Pancreas (tissue), 10 donors: ENCODE results near the gene NEK6. TPM values are rescaled to one million over a fixed set of nuclear protein-coding genes. Genes with fewer than 3 reads are reported as not detected.
A peak's percentile ranks its signal among the peaks of the same experiment; 100 is the strongest.

Experiments
- ATAC-seq, 4 donors: fragments of 200-7000 bp; cut with Tn5 transposase; one replicate each; pipeline versions ENCODE4 v1.8.0 to v1.9.1; 2020; ENCODE audit warnings: mild to moderate bottlenecking in 4 of 4, moderate library complexity in 4 of 4
- DNase-seq, 6 donors: peaks; one replicate each; pipeline ENCODE4 v3.0.0-alpha.2; 2020
- FAIRE-seq: peaks from 2 replicates; lab custom pipeline; 2012; peaks lifted over from hg19 to GRCh38; lab: Jason Lieb, UNC
- H3K27ac ChIP-seq, 4 donors: fragments of 200-600 bp; sonication (generic); 1 replicate in 3 of 4; 2 replicates in 1 of 4; pipeline versions ENCODE4 v1.5.0 to v1.8.0; 2020
- H3K27me3 ChIP-seq, 4 donors: fragments of 200-600 bp; one replicate each; pipeline ENCODE4 v1.8.0; 2021
- H3K36me3 ChIP-seq, 3 donors: fragments of 200-600 bp; sonication (generic) in 1 of 3; one replicate each; pipeline versions ENCODE4 v1.5.0 to v1.8.0; 2020 to 2021
- H3K4me1 ChIP-seq, 3 donors: fragments of 200-600 bp; one replicate each; pipeline ENCODE4 v1.8.0; 2021
- H3K4me3 ChIP-seq, 4 donors: fragments of 200-600 bp; sonication (generic) in 2 of 4; one replicate each; pipeline versions ENCODE4 v1.5.0 to v1.8.0; 2020 to 2021
- H3K9me3 ChIP-seq, 4 donors: fragments of 200-600 bp; one replicate each; pipeline ENCODE4 v1.8.0; 2021
- CTCF ChIP-seq, 4 donors: fragments of 200-600 bp; sonication (generic) in 3 of 4; IDR thresholded peaks; one replicate each; pipeline versions ENCODE4 v1.5.0 to v1.8.0; 2021; ENCODE audit warnings: antibody characterized with exemption in 4 of 4
- WGBS, 2 donors: extraction: QIAGEN DNeasy Blood & Tissue Kit; methylation state at CpG; one replicate each; pipeline ENCODE4 v1.1.7; 2013; 5-methylcytosine and 5-hydroxymethylcytosine counted together
- intact Hi-C, 3 donors: fragments of 100-400 bp; cut with DNase I; formaldehyde crosslinking; loops; one replicate each; pipeline versions ENCODE4 v1.11.1 to v1.14.2; 2022
- polyA plus RNA-seq, 2 donors: library from polyadenylated mRNA; stranded (reverse); fragments of 200-250 nt; gene quantifications; one replicate each; pipeline ENCODE4 v1.2.3, GENCODE V29; 2013
- total RNA-seq, 6 donors: library from RNA; stranded (reverse); fragmentation: NEBNext Ultra II Directional in 4 of 6; extraction: Animal tissue kit (Norgen Biotek cat#: 25700) in 4 of 6; gene quantifications; one replicate each; pipeline versions ENCODE4 v1.2.1 to v1.2.4, GENCODE V29; 2021 to 2023
- donor health status: healthy with polysubstance abuse.
- donor health status: DM: no; HTN: no; CAD: no; lungs with moderate emphysema.
- donor health status: DM: no; HTN: no; CAD: no.
- donor health status: control.
- donor health status: control.
- donor health status: Bipolar disorder and iron deficiency.
- donor health status: DM: yes; HTN: yes; CAD: no.
- donor health status: DM: no; HTN: no; CAD: no.
- donor health status: DM: no; HTN: no; CAD: no.
- donor health status: DM: yes; HTN: yes; CAD: no.

The NEK6 gene
- total and polyA plus RNA-seq, 8 donors = 7.8 to 67.0 (median 29.7) TPM

GRCh38 chr9:124263213-124263612 is 5.5 kb downstream of the NEK6 start:
- no peak for TF ChIP-seq CTCF (IDR thresholded peaks at IDR 0.05)
- no peaks in the 10 kb centered on the region for H3K9me3 ChIP-seq
- H3K4me1 ChIP-seq = peaks cover 35 to 65% (median 52%) of the 10 kb centered on the region in 3 donors
- H3K4me3 ChIP-seq = peak overlapping the region in 1 of 4 donors; percentile 3
- no peak for ATAC-seq
- no peaks in the 10 kb centered on the region for H3K27me3 ChIP-seq
- DNase-seq = no peak
- no peak for FAIRE-seq
- H3K36me3 ChIP-seq = no peaks in the 10 kb centered on the region
- 90 to 91% methylated on average over 11 of the region's 11 CpGs for WGBS, 2 donors
- peak overlapping the region in 2 of 4 donors; percentile 34 to 58 for H3K27ac ChIP-seq
- intact Hi-C loops = no loop called here

- TF ChIP-seq CTCF (IDR thresholded peaks at IDR 0.05) = no peak
- WGBS, 2 donors = 33 to 46% methylated on average over 22 of the region's 22 CpGs
- Histone ChIP-seq H3K4me1 (peaks cover 37 to 68% (median 58%) of the 10 kb centered on the region in 3 donors), H3K27ac (peak overlapping the region in 2 of 4 donors; percentile 34 to 58), H3K4me3 (peak overlapping the region in 1 of 4 donors; percentile 3), H3K36me3 (no peaks in the 10 kb centered on the region), H3K9me3 (no peaks in the 10 kb centered on the region), H3K27me3 (no peaks in the 10 kb centered on the region)
- DNase-seq (peak in 1 of 6 donors; percentile 55), ATAC-seq (peak in 2 of 4 donors; percentile 11 to 32), FAIRE-seq (no peak)
- intact Hi-C loops = no loop called here
Observed at GRCh38 chr9:124263800-124264426, 6.2 kb downstream of the NEK6 start.

GRCh38 chr9:124264823-124265233 is 7.1 kb downstream of the NEK6 start:
- Histone ChIP-seq H3K27ac (no peak overlapping the region), H3K36me3 (no peaks in the 10 kb centered on the region), H3K4me3 (no peak overlapping the region), H3K4me1 (peaks cover 36 to 66% (median 57%) of the 10 kb centered on the region in 3 donors), H3K27me3 (no peaks in the 10 kb centered on the region), H3K9me3 (no peaks in the 10 kb centered on the region)
- no peak for TF ChIP-seq CTCF (IDR thresholded peaks at IDR 0.05)
- WGBS, 2 donors = 80 to 87% methylated on average over 8 of the region's 8 CpGs
- FAIRE-seq (no peak), ATAC-seq (no peak), DNase-seq (no peak)
- intact Hi-C loops = no loop called here

GRCh38 chr9:124265551-124265950 is 7.8 kb downstream of the NEK6 start:
- no peak for TF ChIP-seq CTCF (IDR thresholded peaks at IDR 0.05)
- Histone ChIP-seq H3K9me3 (no peaks in the 10 kb centered on the region), H3K4me3 (no peak overlapping the region), H3K36me3 (no peaks in the 10 kb centered on the region), H3K4me1 (peaks cover 36 to 66% (median 53%) of the 10 kb centered on the region in 3 donors), H3K27me3 (no peaks in the 10 kb centered on the region), H3K27ac (no peak overlapping the region)
- 86% methylated on average over 7 of the region's 7 CpGs for WGBS, 2 donors
- intact Hi-C loops = no loop called here
- ATAC-seq (no peak), DNase-seq (no peak), FAIRE-seq (no peak)
